GM20431 (cell line): Measurements from ENCODE around the gene DMRT3.

ENCODE experiments used
- in situ Hi-C: fragments of 300-500 bp; cut with MseI, MboI; formaldehyde crosslinking; loops from one replicate; pipeline ENCODE4 v1.15.0; 2020; ENCODE audit warnings: low sequenced_read_pairs; ENCODE audit not compliant: unreplicated experiment

DMRT3 gene

GRCh38 chr9:1039589-1039988 is 63.1 kb downstream of the DMRT3 start:
- in situ Hi-C loops = no loop called here
